A549 (cell line): Measurements from ENCODE around the gene GOLGA6A. TPM values are rescaled to one million over a fixed set of nuclear protein-coding genes. Genes with fewer than 3 reads are reported as not detected.

Source experiments
- ATAC-seq, 2 experiments: fragments of 200-7000 bp in 1 of 2; fragments of >200 bp in 1 of 2; cut with Nextera tagmentation in 1 of 2; cut with Tn5 transposase in 1 of 2; 3 replicates each; pipeline versions ENCODE4 v1.8.0 to v1.9.1; 2018 to 2020; ENCODE audit warnings: mild to moderate bottlenecking in 1 of 2, moderate library complexity in 1 of 2
- CTCF ChIA-PET: fragments of 300-600 bp; sonication (Branson Sonifier 250); formaldehyde crosslinking; extraction: SDS; loops from one replicate; lab custom pipeline; 2021; ENCODE audit warnings: antibody characterized with exemption, inconsistent platforms; lab: Yijun Ruan, JAX
- POLR2A ChIA-PET: fragments of 350-600 bp; formaldehyde crosslinking; extraction: SDS; loops from one replicate; lab custom pipeline; 2021; ENCODE audit warnings: antibody characterized with exemption, inconsistent platforms; lab: Yijun Ruan, JAX
- DNase-seq, 2 experiments: peaks; one replicate each; pipeline versions ENCODE4 v3.0.0 to v3.0.0-alpha.2; 2011 to 2016; ENCODE audit warnings: low read depth in 1 of 2, low spot score in 1 of 2
- FAIRE-seq: peaks from 2 replicates; lab custom pipeline; 2011; peaks lifted over from hg19 to GRCh38; lab: Jason Lieb, UNC
- H3K27ac ChIP-seq, 2 experiments: fragments of >200 bp; sonication (Bioruptor Twin); formaldehyde crosslinking; 3 replicates each; pipeline ENCODE4 v1.5.1; 2016 to 2017
- H3K4me1 ChIP-seq: fragments of >200 bp; sonication (Bioruptor Twin); formaldehyde crosslinking; 3 replicates; pipeline ENCODE4 v1.6.1; 2016
- H3K4me2 ChIP-seq: fragments of >200 bp; sonication (Bioruptor Twin); formaldehyde crosslinking; 3 replicates; pipeline ENCODE4 v1.6.1; 2016
- H3K4me3 ChIP-seq: fragments of >200 bp; sonication (Bioruptor Twin); formaldehyde crosslinking; 3 replicates; pipeline ENCODE4 v1.5.1; 2016
- H3K9me3 ChIP-seq: fragments of >200 bp; sonication (Bioruptor Twin); formaldehyde crosslinking; 3 replicates; pipeline ENCODE4 v1.6.1; 2016
- BHLHE40 ChIP-seq: IDR thresholded peaks from 2 replicates; pipeline ENCODE4 v1.6.1; 2012; ENCODE audit warnings: low read depth, low read length, inconsistent platforms
- CHD4 ChIP-seq: fragments of 200-600 bp; sonication (generic); IDR thresholded peaks from 2 replicates; pipeline ENCODE4 v1.6.1; 2016; ENCODE audit warnings: antibody characterized with exemption, mild to moderate bottlenecking, borderline replicate concordance
- EP300 ChIP-seq, 2 experiments: fragments of >200 bp; sonication (Bioruptor Twin); formaldehyde crosslinking; IDR thresholded peaks; 2 replicates in 1 of 2; 3 replicates in 1 of 2; pipeline ENCODE4 v1.6.1; 2016 to 2017
- HOXA7 ChIP-seq: fragments of 250-450 bp; sonication (Bioruptor Pico); IDR thresholded peaks from 2 replicates; pipeline ENCODE4 v1.5.0; 2020; ENCODE audit warnings: mild to moderate bottlenecking, moderate library complexity
- JUN ChIP-seq, 2 experiments: fragments of >200 bp; sonication (Bioruptor Twin); formaldehyde crosslinking; IDR thresholded peaks; 2 replicates in 1 of 2; 3 replicates in 1 of 2; pipeline ENCODE4 v1.6.1; 2016 to 2017
- JUNB ChIP-seq: fragments of >200 bp; sonication (Bioruptor Twin); formaldehyde crosslinking; IDR thresholded peaks from 2 replicates; pipeline ENCODE4 v1.6.1; 2016
- MAZ ChIP-seq: fragments of 150-350 bp; IDR thresholded peaks from 2 replicates; pipeline ENCODE4 v1.6.1; 2014; ENCODE audit warnings: antibody characterized with exemption, low read depth, low read length, borderline replicate concordance
- NFE2L2 ChIP-seq: fragments of 150-350 bp; conservative IDR thresholded peaks from 2 replicates; pipeline ENCODE4 v1.6.1; 2014; ENCODE audit warnings: low read length
- NPAS2 ChIP-seq: fragments of 250-450 bp; sonication (Bioruptor Pico); IDR thresholded peaks from 2 replicates; pipeline ENCODE4 v1.8.0; 2022; ENCODE audit warnings: mild to moderate bottlenecking, moderate library complexity, borderline replicate concordance
- PBX3 ChIP-seq: IDR thresholded peaks from 2 replicates; pipeline ENCODE4 v1.6.1; 2012
- SMC3 ChIP-seq: fragments of >200 bp; sonication (Bioruptor Twin); formaldehyde crosslinking; IDR thresholded peaks from 3 replicates; pipeline ENCODE4 v1.6.1; 2018; ENCODE audit warnings: inconsistent platforms
- TFCP2L1 ChIP-seq: fragments of 250-450 bp; sonication (Bioruptor Pico); IDR thresholded peaks from 2 replicates; pipeline ENCODE4 v1.5.0; 2021; ENCODE audit warnings: mild to moderate bottlenecking
- TP53 ChIP-seq: fragments of 250-450 bp; sonication (Bioruptor Pico); IDR thresholded peaks from 2 replicates; pipeline ENCODE4 v1.5.0; 2021; ENCODE audit warnings: mild to moderate bottlenecking, moderate library complexity
- USF2 ChIP-seq: fragments of 450-650 bp; IDR thresholded peaks from 2 replicates; pipeline ENCODE4 v1.6.1; 2014; ENCODE audit warnings: antibody characterized with exemption
- ZFP36 ChIP-seq: fragments of 450-650 bp; IDR thresholded peaks from 2 replicates; pipeline ENCODE4 v1.6.1; 2014; ENCODE audit warnings: borderline replicate concordance; ENCODE audit not compliant: partially characterized antibody
- ZSCAN20 ChIP-seq: fragments of 250-450 bp; sonication (Bioruptor Pico); IDR thresholded peaks from 2 replicates; pipeline ENCODE4 v1.8.0; 2022; ENCODE audit warnings: mild to moderate bottlenecking, moderate library complexity
- WGBS: methylation state at CpG from one replicate; pipeline ENCODE4 v1.1.6; 2017; ENCODE audit errors: missing lambda C conversion rate; 5-methylcytosine and 5-hydroxymethylcytosine counted together
- polyA plus RNA-seq, 4 experiments: library from polyadenylated mRNA; depleted of rRNA in 3 of 4; stranded (reverse); fragments of >200 nt; fragmentation: RNase III in 1 of 4; extraction: RNeasy Plus Mini Kit Qiagen cat#74134 plus additional on column Dnase treatment in 1 of 4; gene quantifications; 2 replicates in 3 of 4; 3 replicates in 1 of 4; pipeline ENCODE4 v1.2.3, GENCODE V29; 2011 to 2017
- TF ChIP-seq, protein P1 (sequence below): fragments of >200 bp; sonication (Bioruptor Twin); formaldehyde crosslinking; IDR thresholded peaks from 3 replicates; pipeline ENCODE4 v1.6.1; 2016

The GOLGA6A gene
- polyA plus RNA-seq, 2 of the 4 experiments (the other 2 are of a cell fraction), result 0.03 to 0.05 TPM

DNA sequence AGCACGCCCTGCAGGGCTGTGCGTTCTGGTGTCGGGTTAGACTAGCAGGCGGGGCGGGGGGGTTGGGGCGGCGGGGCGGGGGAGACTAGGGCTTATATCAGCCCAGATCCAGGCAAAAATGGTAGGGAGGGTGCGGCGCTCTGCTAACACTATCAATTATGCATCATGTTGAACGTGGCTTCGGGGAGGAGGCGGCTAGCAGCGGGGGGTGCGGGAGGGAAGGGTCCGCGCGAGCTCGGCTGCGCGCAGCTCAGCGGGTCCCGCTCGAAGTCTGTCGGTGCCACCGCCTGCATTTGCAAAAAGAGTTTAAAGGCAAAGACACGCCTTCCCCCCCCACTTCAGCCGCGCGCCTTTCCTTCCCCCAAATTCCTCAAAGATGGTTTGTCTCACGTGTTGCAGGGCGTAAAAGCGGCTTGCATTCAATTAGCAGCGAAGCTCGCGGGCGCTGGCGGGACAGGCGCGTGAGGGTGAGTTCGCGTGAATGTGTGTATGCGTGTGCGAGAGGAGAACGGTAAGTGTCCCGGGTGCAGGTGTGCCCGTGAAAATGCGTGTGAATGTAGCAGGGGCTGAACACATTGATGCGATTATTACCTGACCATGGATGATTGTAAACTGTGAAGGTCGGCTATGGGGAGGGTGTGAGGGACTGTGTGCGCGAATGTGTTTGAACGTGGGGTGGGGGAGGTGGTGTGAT is 48.0 kb upstream of the GOLGA6A start, which contains the start of gene ISLR2:
Gene ISLR2 (plus strand): TSS at position 432 of the 694 bp plus-strand sequence. CDS start 2,169 bp downstream, outside the sequence.
- CTCF ChIA-PET, result interaction anchor here (0.7 to 3.0 kb wide), 8 partner anchors 50 to 192 kb away, joined by 3 to 21 read pairs (median 4); no protein-coding TSS in a partner anchor
- WGBS, result 8% methylated on average over 37 of the region's 53 CpGs
- peak within 1 kb of the TSS; percentile 88 for H3K4me2 ChIP-seq

GRCh38 chr15:74129586-74130154 is 47.3 kb upstream of the GOLGA6A start:
- peaks cover 20% of the 10 kb centered on the region; the same call in 2 of the 3 replicates for H3K4me1 ChIP-seq
- DNase-seq (no peak), ATAC-seq (no peak), FAIRE-seq (no peak)
- ChIA-PET POLR2A (interaction anchor here (0.6 to 1.5 kb wide), 2 partner anchors 44 to 165 kb away, joined by 3 to 4 read pairs; no protein-coding TSS in a partner anchor), CTCF (interaction anchor here (0.5 to 3.0 kb wide), 9 partner anchors 50 to 203 kb away, joined by 3 to 21 read pairs (median 3); no protein-coding TSS in a partner anchor)
- WGBS, result 65% methylated on average over 33 of the region's 40 CpGs
- TF ChIP-seq EP300 (IDR thresholded peaks at IDR 0.05) (no peak), ZFP36 (no peak), HOXA7 (no peak), TP53 (CRISPR knock-in tag) (no peak), NPAS2 (CRISPR knock-in tag) (no peak)
- H3K4me3 ChIP-seq, result peak overlapping the region; percentile 36; the same call in 2 of the 3 replicates
- H3K27ac ChIP-seq, result peak overlapping the region in 1 of 2 experiments; percentile 63; a peak in 3 of 6 replicates
- H3K4me2 ChIP-seq, result peak overlapping the region; percentile 88
- H3K9me3 ChIP-seq, result no peaks in the 10 kb centered on the region

More for the DNA sequence above, 48.0 kb upstream of the GOLGA6A start, which contains the start of gene ISLR2:
- Histone ChIP-seq H3K4me3 (peak within 1 kb of the TSS; percentile 36), H3K4me1 (peaks cover 16% of the 10 kb centered on the region; the same call in 1 of the 3 replicates), H3K9me3 (no peaks in the 10 kb centered on the region), H3K27ac (peak within 1 kb of the TSS; percentile 35 to 63; a peak in 3 of 6 replicates)
- POLR2A ChIA-PET, result interaction anchor here (0.6 to 1.5 kb wide), 2 partner anchors 44 to 164 kb away, joined by 3 to 4 read pairs; no protein-coding TSS in a partner anchor
- FAIRE-seq, result no peak
- TF ChIP-seq SMC3 (no peak), NFE2L2 (no peak), USF2 (no peak), BHLHE40 (no peak), ZSCAN20 (no peak), NPAS2 (CRISPR knock-in tag) (no peak), TFCP2L1 (CRISPR knock-in tag) (no peak), EP300 (IDR thresholded peaks at IDR 0.05) (no peak), PBX3 (no peak)
- ATAC-seq, result no peak
- DNase-seq, result no peak

DNA sequence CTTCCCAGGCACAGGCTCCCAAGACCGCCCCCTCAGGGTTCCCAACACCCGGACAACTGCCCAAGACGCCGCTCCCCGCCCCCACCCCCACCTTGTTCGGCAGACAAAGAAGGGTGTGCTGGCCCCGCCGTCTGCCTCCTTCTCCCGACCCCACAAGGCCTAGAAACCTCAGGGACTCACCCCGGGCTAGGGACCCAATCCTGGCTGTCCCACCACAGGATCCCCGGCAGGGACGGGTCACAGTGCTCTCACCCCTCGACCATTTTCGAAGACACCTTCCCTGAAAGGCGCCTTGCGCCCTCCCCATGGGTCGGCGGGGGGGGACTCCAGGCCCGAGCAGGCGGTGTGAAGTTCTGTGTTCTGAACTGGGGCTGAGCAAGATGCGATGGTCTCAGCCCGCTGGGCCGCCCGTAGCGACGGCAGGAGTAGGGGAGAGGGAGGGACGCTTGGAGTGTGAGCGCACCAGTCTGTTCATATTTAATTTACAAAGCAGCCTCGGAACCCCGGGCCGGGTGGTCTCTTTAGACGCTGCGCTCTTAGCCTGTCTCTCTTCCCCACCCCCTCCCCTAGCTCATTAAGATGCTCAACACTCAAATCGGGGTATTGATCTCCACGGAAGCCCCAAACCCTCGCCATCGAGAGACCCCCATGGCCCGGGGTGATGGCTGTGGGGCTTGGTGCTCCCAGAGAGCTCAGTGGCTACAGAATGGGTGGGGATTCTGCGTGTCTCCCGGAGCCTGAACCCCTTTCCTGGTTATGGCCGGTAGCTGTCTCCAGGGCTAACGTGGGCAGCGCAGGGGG is 46.6 kb upstream of the GOLGA6A start:
- Histone ChIP-seq H3K4me2 (peak overlapping the region; percentile 88), H3K4me3 (no peak overlapping the region), H3K4me1 (peaks cover 20% of the 10 kb centered on the region; the same call in 2 of the 3 replicates), H3K9me3 (no peaks in the 10 kb centered on the region), H3K27ac (peak overlapping the region in 1 of 2 experiments; percentile 63; a peak in 1 of 6 replicates)
- DNase-seq (no peak), FAIRE-seq (no peak), ATAC-seq (no peak)
- ChIA-PET CTCF (interaction anchor here (0.5 to 3.0 kb wide), 22 partner anchors 16 to 203 kb away, joined by 3 to 38 read pairs (median 4); partner anchors contain the start of gene STRA6), POLR2A (interaction anchor here (1.3 to 1.5 kb wide), 2 partner anchors 45 to 48 kb away, joined by 4 read pairs; no protein-coding TSS in a partner anchor)
- WGBS, result 87% methylated on average over 16 of the region's 43 CpGs
- TF ChIP-seq, protein P1, sequence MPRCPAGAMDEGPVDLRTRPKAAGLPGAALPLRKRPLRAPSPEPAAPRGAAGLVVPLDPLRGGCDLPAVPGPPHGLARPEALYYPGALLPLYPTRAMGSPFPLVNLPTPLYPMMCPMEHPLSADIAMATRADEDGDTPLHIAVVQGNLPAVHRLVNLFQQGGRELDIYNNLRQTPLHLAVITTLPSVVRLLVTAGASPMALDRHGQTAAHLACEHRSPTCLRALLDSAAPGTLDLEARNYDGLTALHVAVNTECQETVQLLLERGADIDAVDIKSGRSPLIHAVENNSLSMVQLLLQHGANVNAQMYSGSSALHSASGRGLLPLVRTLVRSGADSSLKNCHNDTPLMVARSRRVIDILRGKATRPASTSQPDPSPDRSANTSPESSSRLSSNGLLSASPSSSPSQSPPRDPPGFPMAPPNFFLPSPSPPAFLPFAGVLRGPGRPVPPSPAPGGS, result no peak
- no peak for TF ChIP-seq MAZ
- TF ChIP-seq CHD4, result no peak
- TF ChIP-seq JUNB, result no peak
- TF ChIP-seq JUN (IDR thresholded peaks at IDR 0.05), result no peak
